HEK293 (cell line): ENCODE data around the gene PIGO.

Experiments used
- HOXA7 ChIP-seq: sonication (generic); formaldehyde crosslinking; IDR thresholded peaks from 2 replicates; pipeline ENCODE4 v1.8.1; 2022; ENCODE audit warnings: missing genetic modification reagents, borderline replicate concordance
- HOXC10 ChIP-seq: sonication (generic); formaldehyde crosslinking; IDR thresholded peaks from 2 replicates; pipeline ENCODE4 v1.8.1; 2023; ENCODE audit warnings: mild to moderate bottlenecking, missing genetic modification reagents
- IKZF3 ChIP-seq: fragments of 450-650 bp; IDR thresholded peaks from 2 replicates; pipeline ENCODE4 v1.5.0; 2018; ENCODE audit warnings: missing biosample characterization, mild to moderate bottlenecking, missing genetic modification characterization, moderate library complexity
- KLF7 ChIP-seq: fragments of 450-650 bp; formaldehyde crosslinking; IDR thresholded peaks from 2 replicates; pipeline ENCODE4 v1.5.1; 2016; ENCODE audit warnings: missing biosample characterization, missing genetic modification characterization, borderline replicate concordance
- MZF1 ChIP-seq: fragments of 450-650 bp; formaldehyde crosslinking; IDR thresholded peaks from 2 replicates; pipeline ENCODE4 v1.5.1; 2017; ENCODE audit warnings: missing biosample characterization, missing genetic modification characterization, borderline replicate concordance
- OSR2 ChIP-seq: fragments of 450-650 bp; formaldehyde crosslinking; IDR thresholded peaks from 2 replicates; pipeline ENCODE4 v1.5.1; 2016; ENCODE audit warnings: missing biosample characterization, missing genetic modification characterization
- REPIN1 ChIP-seq: fragments of 450-650 bp; formaldehyde crosslinking; IDR thresholded peaks from 2 replicates; pipeline ENCODE4 v1.5.1; 2017; ENCODE audit warnings: missing biosample characterization, missing genetic modification characterization, low read depth
- SETDB1 ChIP-seq: IDR thresholded peaks from one replicate; pipeline ENCODE4 v1.6.1; 2017; ENCODE audit warnings: mild to moderate bottlenecking, low read length, moderate library complexity, mixed read lengths; ENCODE audit not compliant: insufficient read length
- TCF7L2 ChIP-seq: IDR thresholded peaks from 2 replicates; pipeline ENCODE4 v1.6.1; 2011; ENCODE audit warnings: low read depth, mild to moderate bottlenecking, inconsistent platforms, low read length, moderate library complexity, borderline replicate concordance
- ZBTB21 ChIP-seq: fragments of 450-650 bp; formaldehyde crosslinking; IDR thresholded peaks from 2 replicates; pipeline ENCODE4 v1.5.1; 2017; ENCODE audit warnings: missing biosample characterization, missing genetic modification characterization
- ZBTB48 ChIP-seq: fragments of 450-650 bp; formaldehyde crosslinking; IDR thresholded peaks from 2 replicates; pipeline ENCODE4 v1.5.1; 2016; ENCODE audit warnings: missing biosample characterization, missing genetic modification characterization
- ZFP3 ChIP-seq: fragments of 450-650 bp; formaldehyde crosslinking; IDR thresholded peaks from 2 replicates; pipeline ENCODE4 v1.5.1; 2016; ENCODE audit warnings: low read depth, missing biosample characterization, missing genetic modification characterization
- ZNF112 ChIP-seq: fragments of 450-650 bp; formaldehyde crosslinking; IDR thresholded peaks from 2 replicates; pipeline ENCODE4 v1.5.0; 2017; ENCODE audit warnings: missing biosample characterization, missing genetic modification characterization
- ZNF121 ChIP-seq: fragments of 450-650 bp; formaldehyde crosslinking; IDR thresholded peaks from 2 replicates; pipeline ENCODE4 v1.5.1; 2016; ENCODE audit warnings: missing biosample characterization, missing genetic modification characterization
- ZNF133 ChIP-seq: fragments of 450-650 bp; formaldehyde crosslinking; IDR thresholded peaks from 2 replicates; pipeline ENCODE4 v1.5.1; 2016; ENCODE audit warnings: missing biosample characterization, missing genetic modification characterization
- ZNF157 ChIP-seq: fragments of 450-650 bp; formaldehyde crosslinking; IDR thresholded peaks from 2 replicates; pipeline ENCODE4 v1.5.1; 2016; ENCODE audit warnings: missing biosample characterization, missing genetic modification characterization
- ZNF184 ChIP-seq: fragments of 450-650 bp; IDR thresholded peaks from 2 replicates; pipeline ENCODE4 v1.5.1; 2018; ENCODE audit warnings: missing biosample characterization, mild to moderate bottlenecking, missing genetic modification characterization
- ZNF214 ChIP-seq: fragments of 450-650 bp; formaldehyde crosslinking; IDR thresholded peaks from 2 replicates; pipeline ENCODE4 v1.5.1; 2017; ENCODE audit warnings: missing biosample characterization, mild to moderate bottlenecking, missing genetic modification characterization, borderline replicate concordance
- ZNF223 ChIP-seq: fragments of 450-650 bp; formaldehyde crosslinking; IDR thresholded peaks from 2 replicates; pipeline ENCODE4 v1.5.1; 2016; ENCODE audit warnings: missing biosample characterization, missing genetic modification characterization
- ZNF24 ChIP-seq: fragments of 450-650 bp; formaldehyde crosslinking; IDR thresholded peaks from 2 replicates; pipeline ENCODE4 v1.5.1; 2016; ENCODE audit warnings: missing biosample characterization, missing genetic modification characterization
- ZNF544 ChIP-seq: fragments of 450-650 bp; formaldehyde crosslinking; IDR thresholded peaks from 2 replicates; pipeline ENCODE4 v1.5.0; 2017; ENCODE audit warnings: missing biosample characterization, missing genetic modification characterization
- ZNF555 ChIP-seq: fragments of 450-650 bp; formaldehyde crosslinking; conservative IDR thresholded peaks from 2 replicates; pipeline ENCODE4 v1.5.1; 2017; ENCODE audit warnings: missing biosample characterization, mild to moderate bottlenecking, missing genetic modification characterization, inconsistent platforms
- ZNF558 ChIP-seq: fragments of 450-650 bp; formaldehyde crosslinking; IDR thresholded peaks from 2 replicates; pipeline ENCODE4 v1.5.1; 2016; ENCODE audit warnings: missing biosample characterization, missing genetic modification characterization
- ZNF560 ChIP-seq: fragments of 450-650 bp; formaldehyde crosslinking; IDR thresholded peaks from 2 replicates; pipeline ENCODE4 v1.5.1; 2017; ENCODE audit warnings: missing biosample characterization, missing genetic modification characterization, borderline replicate concordance
- ZNF600 ChIP-seq: fragments of 450-650 bp; formaldehyde crosslinking; IDR thresholded peaks from 2 replicates; pipeline ENCODE4 v1.5.1; 2016; ENCODE audit warnings: missing biosample characterization, missing genetic modification characterization
- ZNF621 ChIP-seq: fragments of 450-650 bp; formaldehyde crosslinking; IDR thresholded peaks from 2 replicates; pipeline ENCODE4 v1.5.1; 2017; ENCODE audit warnings: missing biosample characterization, missing genetic modification characterization
- ZNF670 ChIP-seq: fragments of 450-650 bp; formaldehyde crosslinking; IDR thresholded peaks from 2 replicates; pipeline ENCODE4 v1.5.1; 2016; ENCODE audit warnings: missing biosample characterization, missing genetic modification characterization, low read depth
- ZNF701 ChIP-seq: fragments of 450-650 bp; formaldehyde crosslinking; IDR thresholded peaks from 2 replicates; pipeline ENCODE4 v1.5.1; 2016; ENCODE audit warnings: missing biosample characterization, missing genetic modification characterization
- ZNF785 ChIP-seq: fragments of 450-650 bp; formaldehyde crosslinking; IDR thresholded peaks from 2 replicates; pipeline ENCODE4 v1.5.1; 2016; ENCODE audit warnings: missing biosample characterization, missing genetic modification characterization
- TF ChIP-seq, protein P1 (sequence below): fragments of 450-650 bp; formaldehyde crosslinking; IDR thresholded peaks from 2 replicates; pipeline ENCODE4 v1.5.1; 2016; ENCODE audit warnings: missing biosample characterization, missing genetic modification characterization, low read depth
- TF ChIP-seq, protein P2 (sequence below): IDR thresholded peaks from 2 replicates; pipeline ENCODE4 v1.6.1; 2011; ENCODE audit warnings: mild to moderate bottlenecking, low read depth, low read length, borderline replicate concordance
- TF ChIP-seq, protein P3 (sequence below): fragments of 450-650 bp; formaldehyde crosslinking; IDR thresholded peaks from 2 replicates; pipeline ENCODE4 v1.5.1; 2016; ENCODE audit warnings: missing biosample characterization, missing genetic modification characterization
- TF ChIP-seq, protein P4 (sequence below): fragments of 450-650 bp; formaldehyde crosslinking; IDR thresholded peaks from 2 replicates; pipeline ENCODE4 v1.5.1; 2017; ENCODE audit warnings: missing biosample characterization, mild to moderate bottlenecking, missing genetic modification characterization, moderate library complexity
- TF ChIP-seq, protein P5 (sequence below): fragments of 450-650 bp; formaldehyde crosslinking; IDR thresholded peaks from 2 replicates; pipeline ENCODE4 v1.5.1; 2016; ENCODE audit warnings: missing biosample characterization, missing genetic modification characterization

The PIGO gene

DNA sequence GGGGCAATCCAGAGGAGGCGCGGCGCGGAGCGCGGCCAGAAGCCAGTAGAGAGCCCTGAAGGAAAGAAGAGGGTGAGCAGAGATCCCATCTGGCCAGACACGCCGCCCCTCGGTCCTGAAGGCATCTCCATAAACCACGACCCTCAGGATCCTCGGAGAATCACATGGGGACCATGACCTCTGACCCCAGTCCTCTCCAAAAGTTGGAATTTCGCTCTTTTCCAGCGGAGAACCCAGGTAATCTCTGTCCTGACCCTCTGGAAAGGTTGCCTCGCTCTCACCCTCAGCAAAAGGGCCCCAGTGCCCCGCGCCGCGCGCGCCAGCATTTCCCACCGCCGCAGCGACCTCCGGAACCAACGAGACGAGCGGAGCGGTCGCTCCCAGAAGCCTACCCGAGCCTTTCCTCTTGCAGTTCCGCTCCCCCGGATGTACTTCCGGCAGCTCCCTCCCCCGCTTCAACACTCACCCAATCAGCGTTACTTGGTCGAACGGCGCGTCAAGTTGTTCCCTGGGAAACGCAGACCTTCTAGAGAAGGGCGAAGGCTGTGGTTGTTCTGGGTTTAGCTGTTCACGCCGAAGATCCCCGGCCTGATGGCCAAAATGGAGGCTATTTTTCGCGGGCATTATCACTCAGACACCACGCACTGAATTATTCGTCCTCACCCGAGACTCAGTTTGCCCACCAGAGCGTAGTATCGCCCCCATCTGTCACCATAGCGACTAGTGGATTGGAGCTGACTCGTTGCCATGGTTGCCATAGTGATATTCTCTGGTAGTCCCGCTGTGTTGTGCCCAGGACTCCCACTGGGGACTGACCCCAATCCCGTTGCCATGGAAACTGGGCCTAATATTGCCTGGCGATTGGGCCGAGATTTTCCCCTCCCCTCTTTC is 6.6 kb upstream of the PIGO start, which contains the start of gene STOML2 (continued):
- TF ChIP-seq HOXC10 (CRISPR knock-in tag) (no peak), ZNF184 (tag by site-specific recombination) (no peak), OSR2 (tag by site-specific recombination) (0 out of 2 replicates have a peak, but pooled peaks have one; percentile 34), ZNF214 (tag by site-specific recombination) (no peak), SETDB1 (no peak), ZNF112 (no peak), ZNF223 (tag by site-specific recombination) (no peak), ZNF701 (tag by site-specific recombination) (no peak), ZNF558 (tag by site-specific recombination) (no peak), ZNF133 (no peak), ZNF621 (tag by site-specific recombination) (no peak), KLF7 (tag by site-specific recombination) (no peak), ZNF785 (tag by site-specific recombination) (no peak), ZBTB21 (tag by site-specific recombination) (peak; percentile 40; the same call in 1 of the 2 replicates), ZFP3 (tag by site-specific recombination) (no peak), ZNF121 (no peak), TCF7L2 (no peak), ZNF544 (tag by site-specific recombination) (no peak), ZNF24 (tag by site-specific recombination) (0 out of 2 replicates have a peak, but pooled peaks have one; percentile 34), REPIN1 (no peak), IKZF3 (peak; percentile 35; the same call in 1 of the 2 replicates), ZNF157 (tag by site-specific recombination) (no peak), HOXA7 (CRISPR knock-in tag) (no peak), ZBTB48 (tag by site-specific recombination) (no peak), ZNF670 (tag by site-specific recombination) (no peak), ZNF560 (tag by site-specific recombination) (no peak), MZF1 (tag by site-specific recombination) (no peak), ZNF555 (no peak), ZNF600 (no peak)
- TF ChIP-seq, protein P1, sequence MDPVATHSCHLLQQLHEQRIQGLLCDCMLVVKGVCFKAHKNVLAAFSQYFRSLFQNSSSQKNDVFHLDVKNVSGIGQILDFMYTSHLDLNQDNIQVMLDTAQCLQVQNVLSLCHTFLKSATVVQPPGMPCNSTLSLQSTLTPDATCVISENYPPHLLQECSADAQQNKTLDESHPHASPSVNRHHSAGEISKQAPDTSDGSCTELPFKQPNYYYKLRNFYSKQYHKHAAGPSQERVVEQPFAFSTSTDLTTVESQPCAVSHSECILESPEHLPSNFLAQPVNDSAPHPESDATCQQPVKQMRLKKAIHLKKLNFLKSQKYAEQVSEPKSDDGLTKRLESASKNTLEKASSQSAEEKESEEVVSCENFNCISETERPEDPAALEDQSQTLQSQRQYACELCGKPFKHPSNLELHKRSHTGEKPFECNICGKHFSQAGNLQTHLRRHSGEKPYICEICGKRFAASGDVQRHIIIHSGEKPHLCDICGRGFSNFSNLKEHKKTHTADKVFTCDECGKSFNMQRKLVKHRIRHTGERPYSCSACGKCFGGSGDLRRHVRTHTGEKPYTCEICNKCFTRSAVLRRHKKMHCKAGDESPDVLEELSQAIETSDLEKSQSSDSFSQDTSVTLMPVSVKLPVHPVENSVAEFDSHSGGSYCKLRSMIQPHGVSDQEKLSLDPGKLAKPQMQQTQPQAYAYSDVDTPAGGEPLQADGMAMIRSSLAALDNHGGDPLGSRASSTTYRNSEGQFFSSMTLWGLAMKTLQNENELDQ (tag by site-specific recombination), result no peak
- TF ChIP-seq, protein P2, sequence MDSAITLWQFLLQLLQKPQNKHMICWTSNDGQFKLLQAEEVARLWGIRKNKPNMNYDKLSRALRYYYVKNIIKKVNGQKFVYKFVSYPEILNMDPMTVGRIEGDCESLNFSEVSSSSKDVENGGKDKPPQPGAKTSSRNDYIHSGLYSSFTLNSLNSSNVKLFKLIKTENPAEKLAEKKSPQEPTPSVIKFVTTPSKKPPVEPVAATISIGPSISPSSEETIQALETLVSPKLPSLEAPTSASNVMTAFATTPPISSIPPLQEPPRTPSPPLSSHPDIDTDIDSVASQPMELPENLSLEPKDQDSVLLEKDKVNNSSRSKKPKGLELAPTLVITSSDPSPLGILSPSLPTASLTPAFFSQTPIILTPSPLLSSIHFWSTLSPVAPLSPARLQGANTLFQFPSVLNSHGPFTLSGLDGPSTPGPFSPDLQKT, result peak; percentile 86
- TF ChIP-seq, protein P3, sequence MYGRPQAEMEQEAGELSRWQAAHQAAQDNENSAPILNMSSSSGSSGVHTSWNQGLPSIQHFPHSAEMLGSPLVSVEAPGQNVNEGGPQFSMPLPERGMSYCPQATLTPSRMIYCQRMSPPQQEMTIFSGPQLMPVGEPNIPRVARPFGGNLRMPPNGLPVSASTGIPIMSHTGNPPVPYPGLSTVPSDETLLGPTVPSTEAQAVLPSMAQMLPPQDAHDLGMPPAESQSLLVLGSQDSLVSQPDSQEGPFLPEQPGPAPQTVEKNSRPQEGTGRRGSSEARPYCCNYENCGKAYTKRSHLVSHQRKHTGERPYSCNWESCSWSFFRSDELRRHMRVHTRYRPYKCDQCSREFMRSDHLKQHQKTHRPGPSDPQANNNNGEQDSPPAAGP, result peak; percentile 38; the same call in 1 of the 2 replicates
- TF ChIP-seq, protein P4, sequence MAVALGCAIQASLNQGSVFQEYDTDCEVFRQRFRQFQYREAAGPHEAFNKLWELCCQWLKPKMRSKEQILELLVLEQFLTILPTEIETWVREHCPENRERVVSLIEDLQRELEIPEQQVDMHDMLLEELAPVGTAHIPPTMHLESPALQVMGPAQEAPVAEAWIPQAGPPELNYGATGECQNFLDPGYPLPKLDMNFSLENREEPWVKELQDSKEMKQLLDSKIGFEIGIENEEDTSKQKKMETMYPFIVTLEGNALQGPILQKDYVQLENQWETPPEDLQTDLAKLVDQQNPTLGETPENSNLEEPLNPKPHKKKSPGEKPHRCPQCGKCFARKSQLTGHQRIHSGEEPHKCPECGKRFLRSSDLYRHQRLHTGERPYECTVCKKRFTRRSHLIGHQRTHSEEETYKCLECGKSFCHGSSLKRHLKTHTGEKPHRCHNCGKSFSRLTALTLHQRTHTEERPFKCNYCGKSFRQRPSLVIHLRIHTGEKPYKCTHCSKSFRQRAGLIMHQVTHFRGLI (tag by site-specific recombination), result no peak
- TF ChIP-seq, protein P5, sequence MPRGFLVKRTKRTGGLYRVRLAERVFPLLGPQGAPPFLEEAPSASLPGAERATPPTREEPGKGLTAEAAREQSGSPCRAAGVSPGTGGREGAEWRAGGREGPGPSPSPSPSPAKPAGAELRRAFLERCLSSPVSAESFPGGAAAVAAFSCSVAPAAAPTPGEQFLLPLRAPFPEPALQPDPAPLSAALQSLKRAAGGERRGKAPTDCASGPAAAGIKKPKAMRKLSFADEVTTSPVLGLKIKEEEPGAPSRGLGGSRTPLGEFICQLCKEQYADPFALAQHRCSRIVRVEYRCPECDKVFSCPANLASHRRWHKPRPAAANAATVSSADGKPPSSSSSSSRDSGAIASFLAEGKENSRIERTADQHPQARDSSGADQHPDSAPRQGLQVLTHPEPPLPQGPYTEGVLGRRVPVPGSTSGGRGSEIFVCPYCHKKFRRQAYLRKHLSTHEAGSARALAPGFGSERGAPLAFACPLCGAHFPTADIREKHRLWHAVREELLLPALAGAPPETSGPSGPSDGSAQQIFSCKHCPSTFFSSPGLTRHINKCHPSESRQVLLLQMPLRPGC (tag by site-specific recombination), result peak; percentile 43; the same call in 1 of the 2 replicates
